GM12878 (cell line): ENCODE data around the gene RASSF8. TPM values are rescaled to one million over a fixed set of nuclear protein-coding genes. Genes with fewer than 3 reads are reported as not detected.

Source experiments
- BCL11A ChIP-seq: IDR thresholded peaks from 2 replicates; pipeline ENCODE4 v1.6.1; 2011; ENCODE audit warnings: low read depth, low read length
- CHD2 ChIP-seq: IDR thresholded peaks from 2 replicates; pipeline ENCODE4 v1.6.1; 2011; ENCODE audit warnings: low read depth, low read length, improper control_type of control experiment, borderline replicate concordance
- CUX1 ChIP-seq: IDR thresholded peaks from 2 replicates; pipeline ENCODE4 v1.6.1; 2012; ENCODE audit warnings: improper control_type of control experiment, low read depth, low read length; ENCODE audit not compliant: insufficient replicate concordance
- EP300 ChIP-seq, 2 experiments: fragments of 150-350 bp in 1 of 2; IDR thresholded peaks; 2 replicates each; pipeline ENCODE4 v1.6.1; 2011 to 2012; ENCODE audit warnings: low read depth in 2 of 2, low read length in 2 of 2, borderline replicate concordance in 1 of 2, improper control_type of control experiment in 1 of 2, inconsistent platforms in 1 of 2; ENCODE audit not compliant: control insufficient read depth in 1 of 2
- EZH2 ChIP-seq: IDR thresholded peaks from 2 replicates; pipeline ENCODE4 v1.6.1; 2012; ENCODE audit warnings: low read depth, mild to moderate bottlenecking, control low read depth, inconsistent platforms, low read length, borderline replicate concordance; ENCODE audit not compliant: control insufficient read depth
- IKZF2 ChIP-seq, 2 experiments: fragments of 450-650 bp; IDR thresholded peaks; 2 replicates each; pipeline ENCODE4 v1.6.1; 2017; ENCODE audit warnings: mild to moderate bottlenecking in 2 of 2, moderate library complexity in 2 of 2
- KLF5 ChIP-seq: fragments of 450-650 bp; IDR thresholded peaks from 2 replicates; pipeline ENCODE4 v1.6.1; 2014; ENCODE audit warnings: mild to moderate bottlenecking; ENCODE audit not compliant: partially characterized antibody
- MLLT1 ChIP-seq: fragments of 450-650 bp; IDR thresholded peaks from 2 replicates; pipeline ENCODE4 v1.6.1; 2016; ENCODE audit warnings: mild to moderate bottlenecking
- NR2C2 ChIP-seq: IDR thresholded peaks from 2 replicates; pipeline ENCODE4 v1.6.1; 2011; ENCODE audit warnings: borderline replicate concordance, low read depth; ENCODE audit not compliant: control insufficient read depth, insufficient read length
- NR2F1 ChIP-seq: fragments of 450-650 bp; conservative IDR thresholded peaks from 2 replicates; pipeline ENCODE4 v1.6.1; 2017; ENCODE audit warnings: mild to moderate bottlenecking
- NRF1 ChIP-seq: conservative IDR thresholded peaks from 2 replicates; pipeline ENCODE4 v1.6.1; 2011; ENCODE audit warnings: mild to moderate bottlenecking, low read depth, low read length, improper control_type of control experiment
- RELB ChIP-seq: fragments of 450-650 bp; IDR thresholded peaks from 2 replicates; pipeline ENCODE4 v1.6.1; 2017; ENCODE audit warnings: low read depth, mild to moderate bottlenecking, moderate library complexity
- SKIL ChIP-seq: fragments of 450-650 bp; IDR thresholded peaks from 2 replicates; pipeline ENCODE4 v1.6.1; 2017; ENCODE audit warnings: mild to moderate bottlenecking, low read depth, inconsistent platforms; ENCODE audit not compliant: poor library complexity, severe bottlenecking
- STAT3 ChIP-seq: IDR thresholded peaks from 2 replicates; pipeline ENCODE4 v1.6.1; 2011; ENCODE audit warnings: low read depth, low read length, improper control_type of control experiment
- SUPT20H ChIP-seq: IDR thresholded peaks from 2 replicates; pipeline ENCODE4 v1.6.1; 2011; ENCODE audit warnings: low read depth, mild to moderate bottlenecking, low read length, moderate library complexity, borderline replicate concordance; ENCODE audit not compliant: control insufficient read depth
- TARDBP ChIP-seq: IDR thresholded peaks from 2 replicates; pipeline ENCODE4 v1.6.1; 2016; ENCODE audit warnings: borderline replicate concordance
- TCF3 ChIP-seq: IDR thresholded peaks from 2 replicates; pipeline ENCODE4 v1.6.1; 2012; ENCODE audit warnings: low read depth, mild to moderate bottlenecking, low read length, borderline replicate concordance; ENCODE audit not compliant: insufficient read depth
- YBX1 ChIP-seq: fragments of 450-650 bp; IDR thresholded peaks from 2 replicates; pipeline ENCODE4 v1.6.1; 2016; ENCODE audit warnings: antibody characterized with exemption
- polyA plus RNA-seq, 11 experiments: library from polyadenylated mRNA; depleted of rRNA in 4 of 11; unstranded in 6 of 11; stranded (reverse) in 5 of 11; fragments of >200 nt; fragmentation: Nextera tagmentation in 4 of 11; fragmentation: Illumina TruSeq in 1 of 11; extraction: Ambion mirVana in 4 of 11; extraction: Trizol in 1 of 11; gene quantifications; 1 replicate in 1 of 11; 2 replicates in 10 of 11; pipeline versions ENCODE4 v1.2.1 to v1.2.3, GENCODE V29; 2011 to 2016; ENCODE audit warnings: inconsistent platforms in 2 of 11, missing spikeins in 2 of 11, low read depth in 1 of 11
- total RNA-seq, 4 experiments: library from RNA; depleted of rRNA in 3 of 4; stranded (reverse); fragments of >200 nt in 3 of 4; fragmentation: Illumina TruSeq in 1 of 4; extraction: Trizol in 1 of 4; gene quantifications; 2 replicates each; pipeline versions ENCODE4 v1.2.1 to v1.2.3, GENCODE V29; 2013 to 2021

The RASSF8 gene
- total and polyA plus RNA-seq, 10 of the 15 experiments (the other 5 are each of a cell fraction or from before 2014, with no cell fraction given), result 0.06 to 0.18 (median 0.08) TPM; not detected in 6

GRCh38 chr12:26122681-26123481, 164.4 kb downstream of the RASSF8 start (continued):
- no peak for TF ChIP-seq SUPT20H
- no peak for TF ChIP-seq CUX1
- TF ChIP-seq EP300 (IDR thresholded peaks at IDR 0.05; ENCODE audit: borderline replicate concordance in 1 of 2, control insufficient read depth in 1 of 2, low read depth in 2 of 2, low read length in 2 of 2), result no peak
- TF ChIP-seq STAT3, result no peak
- TF ChIP-seq BCL11A, result no peak
- TF ChIP-seq TCF3, result no peak
- no peak for TF ChIP-seq NRF1
- no peak for TF ChIP-seq NR2C2
- no peak for TF ChIP-seq KLF5
- TF ChIP-seq NR2F1, result no peak
- TF ChIP-seq CHD2, result no peak
- TF ChIP-seq TARDBP, result no peak
- no peak for TF ChIP-seq YBX1
- 0 out of 4 replicates have a peak, but pooled peaks have one; percentile 17 to 32 for TF ChIP-seq IKZF2 (IDR thresholded peaks at IDR 0.05)
- TF ChIP-seq MLLT1, result no peak
- TF ChIP-seq SKIL, result no peak
- no peak; the same call in 1 of the 2 replicates for TF ChIP-seq EZH2
- TF ChIP-seq RELB, result no peak
